Astrocyte (in vitro differentiated cells and primary cell): Measurements from ENCODE around the gene CD1E. TPM values are rescaled to one million over a fixed set of nuclear protein-coding genes. Genes with fewer than 3 reads are reported as not detected.

Experiments used
- DNase-seq: peaks from one replicate; pipeline ENCODE4 v3.0.0-alpha.2; 2010; ENCODE audit warnings: low read depth
- FAIRE-seq: peaks from 2 replicates; lab custom pipeline; 2011; peaks lifted over from hg19 to GRCh38; lab: Jason Lieb, UNC
- H2AFZ ChIP-seq: 2 replicates; pipeline ENCODE4 v1.6.0; 2012; ENCODE audit warnings: low read depth, low read length, inconsistent platforms
- H3K27ac ChIP-seq: 2 replicates; pipeline ENCODE4 v1.5.1; 2011; ENCODE audit warnings: low read depth, low read length, inconsistent platforms
- H3K27me3 ChIP-seq: 2 replicates; pipeline ENCODE4 v1.6.0; 2011; ENCODE audit warnings: low read length, inconsistent platforms; ENCODE audit not compliant: insufficient read depth
- H3K36me3 ChIP-seq: 2 replicates; pipeline ENCODE4 v1.5.1; 2011; ENCODE audit warnings: low read length, inconsistent platforms; ENCODE audit not compliant: insufficient read depth
- H3K4me1 ChIP-seq: 2 replicates; pipeline ENCODE4 v1.5.1; 2011; ENCODE audit warnings: low read length, inconsistent platforms; ENCODE audit not compliant: insufficient read depth
- H3K4me2 ChIP-seq: 2 replicates; pipeline ENCODE4 v1.6.0; 2012; ENCODE audit warnings: low read length, inconsistent platforms
- H3K4me3 ChIP-seq: 2 replicates; pipeline ENCODE4 v1.5.1; 2011; ENCODE audit warnings: low read depth, mild to moderate bottlenecking, low read length, inconsistent platforms; ENCODE audit not compliant: insufficient read depth
- H3K79me2 ChIP-seq: 2 replicates; pipeline ENCODE4 v1.6.0; 2012; ENCODE audit warnings: mild to moderate bottlenecking, low read length, inconsistent platforms; ENCODE audit not compliant: insufficient read depth
- H3K9ac ChIP-seq: 2 replicates; pipeline ENCODE4 v1.6.0; 2012; ENCODE audit warnings: mild to moderate bottlenecking, low read length, inconsistent platforms
- H3K9me3 ChIP-seq: 2 replicates; pipeline ENCODE4 v1.5.1; 2012; ENCODE audit warnings: low read depth, mild to moderate bottlenecking, low read length, inconsistent platforms; ENCODE audit not compliant: insufficient read depth
- H4K20me1 ChIP-seq: 2 replicates; pipeline ENCODE4 v1.6.0; 2012; ENCODE audit warnings: low read length, inconsistent platforms; ENCODE audit not compliant: insufficient read depth
- H3K27ac Mint-ChIP-seq: one replicate; pipeline ENCODE4 v1.8.0; 2021; ENCODE audit warnings: mild to moderate bottlenecking, mixed read lengths; ENCODE audit not compliant: unreplicated experiment
- H3K27me3 Mint-ChIP-seq: one replicate; pipeline ENCODE4 v1.8.0; 2021; ENCODE audit warnings: low read depth, mixed read lengths; ENCODE audit not compliant: unreplicated experiment
- H3K36me3 Mint-ChIP-seq: one replicate; pipeline ENCODE4 v1.8.0; 2021; ENCODE audit warnings: low read depth, mixed read lengths; ENCODE audit not compliant: unreplicated experiment
- H3K4me1 Mint-ChIP-seq: one replicate; pipeline ENCODE4 v1.8.0; 2021; ENCODE audit warnings: low read depth, mixed read lengths; ENCODE audit not compliant: unreplicated experiment
- H3K4me3 Mint-ChIP-seq: one replicate; pipeline ENCODE4 v1.8.0; 2021; ENCODE audit warnings: mild to moderate bottlenecking, moderate library complexity, mixed read lengths; ENCODE audit not compliant: unreplicated experiment
- H3K9me3 Mint-ChIP-seq: one replicate; pipeline ENCODE4 v1.8.0; 2021; ENCODE audit warnings: mild to moderate bottlenecking, mixed read lengths; ENCODE audit not compliant: unreplicated experiment
- CTCF ChIP-seq: IDR thresholded peaks from 2 replicates; pipeline ENCODE4 v1.5.1; 2011; ENCODE audit warnings: low read depth, mild to moderate bottlenecking, inconsistent platforms, low read length, moderate library complexity; ENCODE audit not compliant: insufficient read depth
- EZH2 ChIP-seq: IDR thresholded peaks from 2 replicates; pipeline ENCODE4 v1.6.1; 2012; ENCODE audit warnings: mild to moderate bottlenecking, low read length, inconsistent platforms; ENCODE audit not compliant: insufficient read depth
- total RNA-seq: library from RNA; stranded (reverse); gene quantifications from 2 replicates; pipeline ENCODE4 v1.2.1, GENCODE V29; 2021

The CD1E gene
- total RNA-seq, 1 donor from 2014 or later: not detected

GRCh38 chr1:158330391-158331105 lies 23.1 kb upstream of the CD1E start:
- Mint-ChIP-seq H3K36me3 (no peaks in the 10 kb centered on the region), H3K9me3 (no peaks in the 10 kb centered on the region), H3K27ac (no peak overlapping the region), H3K4me3 (no peak overlapping the region), H3K27me3 (no peaks in the 10 kb centered on the region), H3K4me1 (peaks cover 17% of the 10 kb centered on the region)
- no peaks in the 10 kb centered on the region for H3K79me2 ChIP-seq
- H4K20me1 ChIP-seq: no peaks in the 10 kb centered on the region
- H3K4me2 ChIP-seq: no peak overlapping the region
- no peak overlapping the region for H3K27ac ChIP-seq
- no peaks in the 10 kb centered on the region for H3K9me3 ChIP-seq
- H3K9ac ChIP-seq: no peak overlapping the region
- H3K27me3 ChIP-seq: no peaks in the 10 kb centered on the region
- H2AFZ ChIP-seq: no peak overlapping the region
- FAIRE-seq: no peak
- TF ChIP-seq CTCF (no peak), EZH2 (no peak)
- no peaks in the 10 kb centered on the region for H3K4me1 ChIP-seq
- no peak for DNase-seq
- H3K4me3 ChIP-seq: no peak overlapping the region
- no peaks in the 10 kb centered on the region for H3K36me3 ChIP-seq

- H3K4me2 ChIP-seq: no peak overlapping the region
- no peak overlapping the region for H3K9ac ChIP-seq
- TF ChIP-seq CTCF (no peak), EZH2 (no peak)
- H3K4me1 Mint-ChIP-seq: peaks cover 17% of the 10 kb centered on the region
- no peak overlapping the region for H3K27ac Mint-ChIP-seq
- no peak overlapping the region for H2AFZ ChIP-seq
- FAIRE-seq: no peak
- no peak overlapping the region for H3K4me3 Mint-ChIP-seq
- H3K36me3 Mint-ChIP-seq: no peaks in the 10 kb centered on the region
- H4K20me1 ChIP-seq: no peaks in the 10 kb centered on the region
- DNase-seq: no peak
- H3K4me3 ChIP-seq: no peak overlapping the region
- no peaks in the 10 kb centered on the region for H3K27me3 Mint-ChIP-seq
- H3K79me2 ChIP-seq: no peaks in the 10 kb centered on the region
- H3K9me3 ChIP-seq: no peaks in the 10 kb centered on the region
- H3K9me3 Mint-ChIP-seq: no peaks in the 10 kb centered on the region
- H3K4me1 ChIP-seq: no peaks in the 10 kb centered on the region
- no peak overlapping the region for H3K27ac ChIP-seq
- H3K36me3 ChIP-seq: no peaks in the 10 kb centered on the region
- no peaks in the 10 kb centered on the region for H3K27me3 ChIP-seq
Observed at GRCh38 chr1:158331106-158331425, 22.6 kb upstream of the CD1E start.

- Histone ChIP-seq H3K9me3 (no peaks in the 10 kb centered on the region), H3K27me3 (no peaks in the 10 kb centered on the region), H3K9ac (no peak within 1 kb of the TSS), H3K4me2 (no peak within 1 kb of the TSS), H3K27ac (no peak within 1 kb of the TSS), H3K79me2 (no peaks in the 10 kb centered on the region), H3K4me3 (no peak within 1 kb of the TSS), H3K36me3 (no peaks in the 10 kb centered on the region), H2AFZ (no peak within 1 kb of the TSS), H3K4me1 (no peaks in the 10 kb centered on the region), H4K20me1 (no peaks in the 10 kb centered on the region)
- no peak for FAIRE-seq
- Mint-ChIP-seq H3K36me3 (no peaks in the 10 kb centered on the region), H3K27me3 (no peaks in the 10 kb centered on the region), H3K9me3 (no peaks in the 10 kb centered on the region), H3K27ac (no peak within 1 kb of the TSS), H3K4me1 (peaks cover 17% of the 10 kb centered on the region), H3K4me3 (no peak within 1 kb of the TSS)
- no peak for DNase-seq
- TF ChIP-seq EZH2 (no peak), CTCF (no peak)
Observed at GRCh38 chr1:158331481-158332150, 22.1 kb upstream of the CD1E start, which contains the start of gene CD1B. Gene CD1B, minus strand, starts transcription at chr1:158331531. Its CDS starts 108 bp downstream, at chr1:158331423.
